ENCODE measurements around the gene PRDM15.
"Not testable (repeated sequence)": the region's sequence is repeated elsewhere in the genome, so short reads cannot be mapped to it uniquely, and the experiment has no call there.

Gene PRDM15

DNA sequence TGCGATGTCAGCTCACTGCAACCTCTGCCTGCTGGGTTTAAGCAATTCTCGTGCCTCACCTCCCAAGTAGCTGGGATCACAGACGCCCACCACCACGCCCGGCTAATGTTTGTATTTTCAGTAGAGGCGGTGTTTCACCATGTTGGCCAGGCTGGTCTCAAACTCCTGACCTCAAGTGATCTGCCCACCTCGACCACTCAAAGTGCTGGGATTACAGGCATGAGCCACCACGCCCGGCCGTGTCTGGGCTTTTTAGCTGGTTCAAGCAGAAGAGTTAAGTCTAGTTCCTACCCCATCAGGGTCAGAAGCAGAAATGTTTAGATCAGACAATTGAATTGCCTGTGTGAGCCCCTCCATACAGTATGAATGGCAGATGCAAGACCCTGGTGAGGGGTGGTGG lies 84.5 kb downstream of the PRDM15 start:
- TF ChIP-seq, protein P1, sequence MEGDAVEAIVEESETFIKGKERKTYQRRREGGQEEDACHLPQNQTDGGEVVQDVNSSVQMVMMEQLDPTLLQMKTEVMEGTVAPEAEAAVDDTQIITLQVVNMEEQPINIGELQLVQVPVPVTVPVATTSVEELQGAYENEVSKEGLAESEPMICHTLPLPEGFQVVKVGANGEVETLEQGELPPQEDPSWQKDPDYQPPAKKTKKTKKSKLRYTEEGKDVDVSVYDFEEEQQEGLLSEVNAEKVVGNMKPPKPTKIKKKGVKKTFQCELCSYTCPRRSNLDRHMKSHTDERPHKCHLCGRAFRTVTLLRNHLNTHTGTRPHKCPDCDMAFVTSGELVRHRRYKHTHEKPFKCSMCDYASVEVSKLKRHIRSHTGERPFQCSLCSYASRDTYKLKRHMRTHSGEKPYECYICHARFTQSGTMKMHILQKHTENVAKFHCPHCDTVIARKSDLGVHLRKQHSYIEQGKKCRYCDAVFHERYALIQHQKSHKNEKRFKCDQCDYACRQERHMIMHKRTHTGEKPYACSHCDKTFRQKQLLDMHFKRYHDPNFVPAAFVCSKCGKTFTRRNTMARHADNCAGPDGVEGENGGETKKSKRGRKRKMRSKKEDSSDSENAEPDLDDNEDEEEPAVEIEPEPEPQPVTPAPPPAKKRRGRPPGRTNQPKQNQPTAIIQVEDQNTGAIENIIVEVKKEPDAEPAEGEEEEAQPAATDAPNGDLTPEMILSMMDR (IDR thresholded peaks at IDR 0.05; ENCODE audit: unreplicated experiment in 3 of 3), result no peak
- H3K9me3 Mint-ChIP-seq, result peaks cover 25% of the 10 kb centered on the region
- H3K4me1 Mint-ChIP-seq, result no peaks in the 10 kb centered on the region
- no peak overlapping the region for H3K4me3 Mint-ChIP-seq
- H3K36me3 Mint-ChIP-seq (ENCODE audit: low read depth), result peaks cover 21% of the 10 kb centered on the region
- peaks cover 3% of the 10 kb centered on the region for H3K27me3 Mint-ChIP-seq (ENCODE audit: low read depth)
- no peak overlapping the region for H3K27ac Mint-ChIP-seq

DNA sequence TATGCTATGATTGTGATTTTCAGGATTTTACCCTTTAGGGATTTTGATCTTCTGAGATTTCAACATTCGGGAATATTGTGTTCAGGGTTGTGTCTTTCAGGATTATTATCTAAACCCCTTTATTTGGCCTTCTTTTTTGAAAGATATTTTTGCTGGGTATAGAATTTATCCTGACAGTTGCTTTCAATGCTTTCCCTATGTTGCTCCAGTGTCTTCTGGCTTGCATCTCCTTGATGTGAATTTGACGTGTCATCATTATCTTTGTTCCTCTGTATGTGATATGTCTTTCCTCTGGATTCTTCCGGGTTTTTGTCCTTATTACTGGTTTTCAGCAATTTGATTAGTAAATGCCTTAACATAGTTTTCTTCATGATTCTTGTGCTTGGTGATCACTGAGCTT lies 86.4 kb downstream of the PRDM15 start:
- H3K4me3 Mint-ChIP-seq, result no peak overlapping the region
- no peak overlapping the region for H3K27ac Mint-ChIP-seq
- H3K36me3 Mint-ChIP-seq (ENCODE audit: low read depth), result peaks cover 10% of the 10 kb centered on the region
- TF ChIP-seq, protein P1 (IDR thresholded peaks at IDR 0.05; ENCODE audit: unreplicated experiment in 3 of 3), result no peak
- no peaks in the 10 kb centered on the region for H3K4me1 Mint-ChIP-seq
- peaks cover 26% of the 10 kb centered on the region for H3K9me3 Mint-ChIP-seq
- peaks cover 11% of the 10 kb centered on the region for H3K27me3 Mint-ChIP-seq (ENCODE audit: low read depth)

DNA sequence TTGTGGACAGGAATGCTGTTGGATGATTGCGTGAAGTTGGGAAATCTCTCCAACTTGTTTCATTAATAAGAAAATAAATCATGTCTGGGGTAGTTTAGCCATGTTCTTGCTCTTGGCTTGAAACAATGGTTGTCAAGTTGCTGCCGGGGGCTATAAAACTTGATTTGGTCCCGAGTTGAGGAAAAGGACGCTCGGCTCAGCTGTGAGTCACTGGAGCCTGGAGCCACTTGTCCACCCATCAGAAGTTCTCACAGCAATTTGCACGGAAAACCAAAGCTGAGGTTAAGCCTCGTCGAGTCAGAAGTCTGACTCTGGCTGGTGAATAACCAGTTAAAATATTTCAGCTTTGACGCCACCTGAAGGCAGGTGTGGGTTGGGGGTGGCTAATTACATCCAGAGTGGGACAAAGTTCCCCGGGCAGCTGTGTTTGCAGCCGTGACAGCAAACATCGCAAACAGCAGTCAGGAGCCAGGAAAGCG lies 92.6 kb downstream of the PRDM15 start:
- no peaks in the 10 kb centered on the region for H3K36me3 Mint-ChIP-seq (ENCODE audit: low read depth)
- H3K4me1 Mint-ChIP-seq, result peaks cover 7% of the 10 kb centered on the region
- TF ChIP-seq, protein P1 (IDR thresholded peaks at IDR 0.05; ENCODE audit: unreplicated experiment in 3 of 3), result no peak
- peaks cover 6% of the 10 kb centered on the region for H3K9me3 Mint-ChIP-seq
- H3K4me3 Mint-ChIP-seq, result no peak overlapping the region
- peak overlapping the region in 1 of 3 experiments; percentile 29 for H3K27ac Mint-ChIP-seq
- peaks cover 36% of the 10 kb centered on the region for H3K27me3 Mint-ChIP-seq (ENCODE audit: low read depth)

DNA sequence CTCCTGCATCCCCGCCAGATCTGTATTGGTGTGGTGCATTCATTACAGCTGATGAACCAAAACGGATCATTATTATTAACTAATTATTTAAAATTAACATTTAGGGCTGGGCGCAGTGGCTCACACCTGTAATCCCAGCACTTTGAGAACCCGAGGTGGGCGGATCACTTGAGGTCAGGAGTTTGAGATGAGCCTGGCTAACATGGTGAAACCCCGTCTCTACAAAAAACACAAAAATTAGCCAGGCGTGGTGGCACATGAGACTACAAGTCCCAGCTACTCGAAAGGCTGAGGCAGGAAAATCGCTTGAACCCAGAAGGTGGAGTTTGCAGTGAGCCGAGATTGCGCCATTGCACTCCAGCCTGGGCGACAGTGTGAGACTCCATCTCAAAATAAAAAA lies 93.9 kb downstream of the PRDM15 start:
- H3K4me1 Mint-ChIP-seq; H3K9me3 Mint-ChIP-seq; H3K27ac Mint-ChIP-seq; H3K36me3 Mint-ChIP-seq (ENCODE audit: low read depth); H3K4me3 Mint-ChIP-seq: not testable (repeated sequence)
- peaks cover 39% of the 10 kb centered on the region for H3K27me3 Mint-ChIP-seq (ENCODE audit: low read depth)

DNA sequence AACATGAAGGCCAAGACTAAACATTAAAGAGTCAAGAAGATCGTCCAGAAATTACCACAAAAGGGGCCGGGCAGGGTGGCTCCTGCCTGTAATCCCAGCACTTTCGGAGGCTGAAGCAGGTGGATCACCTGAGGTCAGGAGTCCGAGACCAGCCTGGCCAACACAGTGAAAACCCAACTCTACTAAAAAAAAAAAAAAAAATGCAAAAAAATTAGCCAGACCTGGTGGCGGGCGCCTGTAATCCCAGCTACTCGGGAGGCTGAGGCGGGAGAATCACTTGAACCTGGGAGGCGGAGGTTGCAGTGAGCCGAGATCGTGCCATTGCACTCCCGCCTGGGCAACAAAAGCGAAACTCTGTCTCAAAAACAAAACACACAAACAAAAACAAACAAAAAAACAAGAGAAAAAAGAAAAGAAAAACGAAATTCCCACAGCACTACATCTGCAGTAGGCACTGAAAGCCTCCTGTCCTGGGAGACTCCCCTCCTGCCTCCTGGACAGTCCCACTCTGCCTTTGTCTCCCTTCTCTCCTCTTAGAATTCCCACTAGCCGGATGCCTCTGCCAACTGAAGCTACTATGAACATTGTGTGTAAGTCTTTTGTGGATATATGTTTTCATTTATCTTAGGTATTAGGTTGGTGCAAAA lies 94.6 kb downstream of the PRDM15 start:
- no peaks in the 10 kb centered on the region for H3K36me3 Mint-ChIP-seq (ENCODE audit: low read depth)
- peaks cover 9% of the 10 kb centered on the region for H3K4me1 Mint-ChIP-seq
- peaks cover 42% of the 10 kb centered on the region for H3K27me3 Mint-ChIP-seq (ENCODE audit: low read depth)
- TF ChIP-seq, protein P1 (IDR thresholded peaks at IDR 0.05; ENCODE audit: unreplicated experiment in 3 of 3), result no peak
- H3K27ac Mint-ChIP-seq, result no peak overlapping the region
- H3K9me3 Mint-ChIP-seq, result peaks cover 2% of the 10 kb centered on the region
- no peak overlapping the region for H3K4me3 Mint-ChIP-seq

DNA sequence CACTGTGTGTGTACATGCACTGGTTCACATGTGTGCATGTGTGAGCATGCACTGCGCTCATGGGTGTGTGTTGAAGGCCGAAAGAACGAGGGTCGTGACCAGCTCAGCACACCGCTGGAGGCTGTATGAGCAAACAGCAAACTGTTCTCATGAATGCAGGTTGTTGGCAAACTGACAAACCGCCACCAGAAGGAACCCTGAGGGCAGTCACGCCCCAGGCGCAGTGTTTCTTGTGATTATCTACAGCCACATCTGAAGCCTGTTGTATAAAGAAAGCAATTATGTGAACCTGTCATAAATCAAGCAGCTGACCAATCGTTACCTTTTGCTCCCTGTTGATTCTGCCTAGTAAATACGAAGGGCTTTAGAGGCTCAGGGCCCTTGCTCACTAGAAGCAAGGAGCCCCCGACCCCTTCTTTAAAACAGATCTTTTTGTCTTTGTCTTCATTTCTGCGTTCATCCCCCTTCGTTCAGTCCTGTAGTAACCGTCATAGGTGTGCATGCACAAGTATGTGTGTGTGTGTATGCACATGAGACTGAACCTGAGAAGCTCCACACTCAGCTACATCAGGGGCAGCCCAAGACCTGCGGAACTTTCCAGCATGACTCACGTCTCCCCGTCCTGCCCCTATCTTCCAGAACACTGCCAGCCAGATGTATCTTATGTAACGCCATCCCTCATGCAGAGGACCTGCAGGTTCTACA lies 95.5 kb downstream of the PRDM15 start:
- Mint-ChIP-seq H3K4me1 (peaks cover 12% of the 10 kb centered on the region), H3K27ac (peak overlapping the region in 2 of 3 experiments; percentile 58 to 78), H3K9me3 (no peaks in the 10 kb centered on the region), H3K36me3 (ENCODE audit: low read depth) (no peaks in the 10 kb centered on the region), H3K4me3 (no peak overlapping the region), H3K27me3 (ENCODE audit: low read depth) (peaks cover 48% of the 10 kb centered on the region)
- TF ChIP-seq, protein P1 (IDR thresholded peaks at IDR 0.05; ENCODE audit: unreplicated experiment in 3 of 3), result no peak

Measured in nephron (organoid).